Cardiac muscle cell (in vitro differentiated cells and primary cell): ENCODE data around the gene PDZD7. TPM values are rescaled to one million over a fixed set of nuclear protein-coding genes. Genes with fewer than 3 reads are reported as not detected.

ENCODE experiments used
- DNase-seq, 2 donors: peaks; one replicate each; pipeline versions ENCODE4 v3.0.0 to v3.0.0-alpha.2; 2010 to 2017; ENCODE audit warnings: low read depth in 1 of 2, low spot score in 1 of 2
- H3K27ac ChIP-seq: fragments of 200-600 bp; sonication (generic); 2 replicates; pipeline ENCODE4 v1.5.1; 2016
- H3K27me3 ChIP-seq: fragments of 200-600 bp; sonication (generic); 2 replicates; pipeline ENCODE4 v1.6.0; 2016; ENCODE audit warnings: control low read depth
- H3K36me3 ChIP-seq: fragments of 200-600 bp; sonication (generic); 2 replicates; pipeline ENCODE4 v1.5.1; 2016; ENCODE audit warnings: control low read depth
- H3K4me1 ChIP-seq: fragments of 200-600 bp; sonication (generic); 2 replicates; pipeline ENCODE4 v1.8.1; 2017; ENCODE audit warnings: low read depth, mild to moderate bottlenecking, mixed run types
- H3K4me3 ChIP-seq: fragments of 200-600 bp; sonication (generic); 2 replicates; pipeline ENCODE4 v1.5.1; 2016; ENCODE audit warnings: mild to moderate bottlenecking
- H3K9me3 ChIP-seq: fragments of 200-600 bp; sonication (generic); 2 replicates; pipeline ENCODE4 v1.5.1; 2017; ENCODE audit warnings: low read depth, mild to moderate bottlenecking, control low read depth
- CTCF ChIP-seq: IDR thresholded peaks from 2 replicates; pipeline ENCODE4 v1.5.1; 2012; ENCODE audit warnings: low read depth, mild to moderate bottlenecking, low read length
- polyA plus RNA-seq: library from polyadenylated mRNA; unstranded; fragments of >200 nt; fragmentation: Nextera tagmentation; extraction: Ambion mirVana; gene quantifications from 2 replicates; pipeline ENCODE4 v1.2.1, GENCODE V29; 2016
- total RNA-seq: library from RNA; depleted of rRNA; stranded (reverse); fragments of >200 nt; gene quantifications from 2 replicates; pipeline ENCODE4 v1.2.3, GENCODE V29; 2016

Gene PDZD7
- total and polyA plus RNA-seq, 2 experiments from 2014 or later: 4.5 to 7.7 TPM

GRCh38 chr10:100998183-100998990 lies 32.5 kb downstream of the PDZD7 start:
- Histone ChIP-seq H3K4me1 (peaks cover 14% of the 10 kb centered on the region), H3K27ac (peak overlapping the region; percentile 99), H3K27me3 (no peaks in the 10 kb centered on the region), H3K4me3 (peak overlapping the region; percentile 73), H3K9me3 (no peaks in the 10 kb centered on the region), H3K36me3 (peaks cover 5% of the 10 kb centered on the region)
- no peak for TF ChIP-seq CTCF
- DNase-seq: peak; percentile 89

DNA sequence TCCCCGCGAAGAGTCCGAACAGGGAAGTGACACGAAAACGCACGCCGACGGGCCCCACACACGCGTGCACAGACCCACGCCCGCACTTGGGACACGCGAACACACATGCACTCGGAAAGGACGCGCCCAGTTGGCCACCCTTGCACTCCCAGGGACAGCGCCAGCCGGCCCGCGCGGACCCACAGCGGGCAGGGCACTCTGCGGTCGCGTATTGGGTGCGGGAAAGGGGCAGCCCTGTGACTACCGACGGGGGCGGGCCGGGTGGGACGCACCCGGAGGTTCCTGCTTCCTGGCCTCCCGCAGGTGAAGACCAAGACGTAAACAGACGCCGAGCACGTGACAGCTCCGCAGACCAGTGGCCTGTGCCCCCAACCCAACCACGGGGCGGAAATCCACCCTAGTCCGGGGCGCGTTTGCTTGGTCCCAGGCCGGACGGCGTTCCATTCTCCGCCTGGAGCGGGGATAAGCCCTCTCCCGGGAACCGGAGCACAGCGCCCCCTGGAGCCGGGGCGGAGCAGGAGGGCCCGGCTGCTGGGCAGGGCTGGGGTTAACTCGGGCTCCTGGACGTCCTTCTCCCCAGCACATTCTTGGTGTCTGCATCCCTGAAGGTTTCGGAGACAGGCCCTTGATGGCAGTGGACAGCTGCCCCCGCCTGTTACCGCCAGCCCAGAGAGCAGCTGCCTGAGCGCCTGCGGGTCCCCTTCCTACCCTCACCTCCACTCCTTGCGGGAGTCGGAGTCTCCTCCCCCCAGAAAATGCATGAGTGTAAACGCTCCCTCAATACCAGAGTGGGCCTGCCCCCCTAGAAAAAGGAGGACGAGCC lies 33.4 kb downstream of the PDZD7 start:
- Histone ChIP-seq H3K27me3 (no peaks in the 10 kb centered on the region), H3K9me3 (no peaks in the 10 kb centered on the region), H3K4me1 (peaks cover 14% of the 10 kb centered on the region), H3K4me3 (peak overlapping the region; percentile 73), H3K36me3 (no peaks in the 10 kb centered on the region), H3K27ac (peak overlapping the region; percentile 99)
- DNase-seq: peak; percentile 84 to 86
- TF ChIP-seq CTCF: peak; percentile 93

GRCh38 chr10:100996678-100997359 lies 34.1 kb downstream of the PDZD7 start:
- Histone ChIP-seq H3K4me3 (peak overlapping the region; percentile 73), H3K27ac (peak overlapping the region; percentile 99), H3K4me1 (peaks cover 14% of the 10 kb centered on the region), H3K9me3 (no peaks in the 10 kb centered on the region), H3K36me3 (no peaks in the 10 kb centered on the region), H3K27me3 (no peaks in the 10 kb centered on the region)
- DNase-seq: peak in 1 of 2 donors; percentile 74
- TF ChIP-seq CTCF: no peak

- TF ChIP-seq CTCF: no peak
Observed at GRCh38 chr10:100995181-100995580, 35.7 kb downstream of the PDZD7 start.

GRCh38 chr10:100993986-100994708 lies 36.8 kb downstream of the PDZD7 start:
- H3K4me3 ChIP-seq: no peak overlapping the region
- peaks cover 4% of the 10 kb centered on the region for H3K4me1 ChIP-seq
- peak; percentile 74 for TF ChIP-seq CTCF
- H3K9me3 ChIP-seq: no peaks in the 10 kb centered on the region
- peak; percentile 48 to 55 for DNase-seq
- no peak overlapping the region for H3K27ac ChIP-seq
- H3K36me3 ChIP-seq: peaks cover 13% of the 10 kb centered on the region
- H3K27me3 ChIP-seq: no peaks in the 10 kb centered on the region

More at GRCh38 chr10:100995181-100995580, 35.7 kb downstream of the PDZD7 start:
- H3K36me3 ChIP-seq: peaks cover 11% of the 10 kb centered on the region
- no peaks in the 10 kb centered on the region for H3K9me3 ChIP-seq
- no peaks in the 10 kb centered on the region for H3K27me3 ChIP-seq
- no peak overlapping the region for H3K4me3 ChIP-seq
- H3K27ac ChIP-seq: no peak overlapping the region
- no peak for DNase-seq
- H3K4me1 ChIP-seq: peaks cover 4% of the 10 kb centered on the region
